Neutrophil (primary cell): ENCODE measurements around the gene MBLAC1.

ENCODE experiments used
- H3K27ac ChIP-seq: fragments of 200-600 bp; sonication (generic); 2 replicates; pipeline ENCODE4 v1.5.1; 2016; ENCODE audit warnings: mild to moderate bottlenecking, moderate library complexity
- H3K27me3 ChIP-seq: fragments of 200-600 bp; sonication (generic); 2 replicates; pipeline ENCODE4 v1.6.0; 2016; ENCODE audit warnings: mild to moderate bottlenecking
- H3K36me3 ChIP-seq: fragments of 200-600 bp; sonication (generic); 2 replicates; pipeline ENCODE4 v1.5.1; 2017
- H3K4me1 ChIP-seq, 2 experiments: fragments of 200-600 bp in 1 of 2; sonication (generic) in 1 of 2; 1 replicate in 1 of 2; 2 replicates in 1 of 2; pipeline versions ENCODE4 v1.5.1 to v1.6.1; 2013 to 2016; ENCODE audit warnings: low read depth in 1 of 2, low read length in 1 of 2, mild to moderate bottlenecking in 1 of 2, moderate library complexity in 1 of 2; ENCODE audit not compliant: control insufficient read depth in 1 of 2, insufficient read depth in 1 of 2
- H3K4me3 ChIP-seq, 2 experiments: fragments of 200-600 bp in 1 of 2; sonication (generic) in 1 of 2; 1 replicate in 1 of 2; 2 replicates in 1 of 2; pipeline ENCODE4 v1.5.1; 2013 to 2016; ENCODE audit warnings: low read depth in 1 of 2, low read length in 1 of 2, mild to moderate bottlenecking in 1 of 2, moderate library complexity in 1 of 2
- H3K9me3 ChIP-seq: fragments of 200-600 bp; sonication (generic); 2 replicates; pipeline ENCODE4 v1.5.1; 2016
- TF ChIP-seq, protein P1 (sequence below): fragments of 200-600 bp; sonication (generic); IDR thresholded peaks from 2 replicates; pipeline ENCODE4 v1.5.1; 2016; ENCODE audit warnings: antibody characterized with exemption

MBLAC1 gene

DNA sequence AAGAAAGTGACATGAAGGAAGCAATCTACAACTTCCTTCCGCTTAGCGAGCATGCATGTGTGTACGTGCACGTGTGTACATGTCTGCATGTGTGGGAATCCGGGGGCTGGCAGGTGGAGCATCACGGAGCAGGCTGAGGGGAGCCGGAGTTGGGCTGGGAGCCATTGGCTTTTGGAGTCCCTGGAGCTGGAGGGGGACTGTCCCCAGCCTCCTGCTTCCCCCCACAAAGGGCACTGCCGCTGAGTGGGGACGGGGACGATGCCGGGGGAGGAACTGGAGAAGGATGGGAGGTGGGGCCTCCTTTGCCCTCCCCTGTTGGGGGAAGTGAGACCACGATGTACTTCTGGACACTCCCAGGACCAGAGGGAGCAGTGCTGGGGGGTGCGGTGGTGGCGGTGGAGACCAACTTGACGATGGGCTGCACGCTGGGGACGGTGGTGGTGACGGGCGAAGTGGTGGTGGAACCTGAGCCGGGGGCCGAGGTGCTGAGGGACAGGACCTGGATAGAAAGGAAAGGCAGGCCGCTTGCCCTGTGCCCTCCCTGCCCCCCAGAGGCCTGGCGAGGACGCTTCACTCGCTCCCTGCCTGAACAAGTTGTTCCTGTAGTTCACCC lies 19.5 kb upstream of the MBLAC1 start:
- H3K4me3 ChIP-seq, result no peak overlapping the region

DNA sequence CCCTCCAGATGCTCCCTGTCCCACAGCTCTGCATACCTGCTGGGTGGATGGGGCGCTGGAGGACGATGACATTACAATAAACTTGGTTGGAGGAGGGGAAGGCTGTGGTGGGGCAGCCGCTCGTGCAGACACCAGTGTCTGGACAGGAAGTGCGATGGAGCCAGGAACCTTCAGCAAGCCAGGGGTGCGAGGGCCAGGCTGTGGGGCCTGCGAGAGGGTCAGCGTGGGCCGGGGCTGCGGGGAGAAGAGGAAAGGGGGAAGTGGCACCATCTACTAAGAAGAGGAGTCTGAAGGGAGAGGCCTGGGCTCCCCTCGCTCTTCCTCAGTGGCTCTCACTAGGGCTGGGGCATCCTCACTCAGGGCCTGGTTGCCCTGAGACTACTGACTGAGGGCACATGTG lies 18.9 kb upstream of the MBLAC1 start:
- Histone ChIP-seq H3K27ac (no peak overlapping the region), H3K4me3 (no peak overlapping the region), H3K36me3 (peaks cover 75% of the 10 kb centered on the region), H3K9me3 (no peaks in the 10 kb centered on the region), H3K27me3 (no peaks in the 10 kb centered on the region), H3K4me1 (no peaks in the 10 kb centered on the region)
- TF ChIP-seq, protein P1, sequence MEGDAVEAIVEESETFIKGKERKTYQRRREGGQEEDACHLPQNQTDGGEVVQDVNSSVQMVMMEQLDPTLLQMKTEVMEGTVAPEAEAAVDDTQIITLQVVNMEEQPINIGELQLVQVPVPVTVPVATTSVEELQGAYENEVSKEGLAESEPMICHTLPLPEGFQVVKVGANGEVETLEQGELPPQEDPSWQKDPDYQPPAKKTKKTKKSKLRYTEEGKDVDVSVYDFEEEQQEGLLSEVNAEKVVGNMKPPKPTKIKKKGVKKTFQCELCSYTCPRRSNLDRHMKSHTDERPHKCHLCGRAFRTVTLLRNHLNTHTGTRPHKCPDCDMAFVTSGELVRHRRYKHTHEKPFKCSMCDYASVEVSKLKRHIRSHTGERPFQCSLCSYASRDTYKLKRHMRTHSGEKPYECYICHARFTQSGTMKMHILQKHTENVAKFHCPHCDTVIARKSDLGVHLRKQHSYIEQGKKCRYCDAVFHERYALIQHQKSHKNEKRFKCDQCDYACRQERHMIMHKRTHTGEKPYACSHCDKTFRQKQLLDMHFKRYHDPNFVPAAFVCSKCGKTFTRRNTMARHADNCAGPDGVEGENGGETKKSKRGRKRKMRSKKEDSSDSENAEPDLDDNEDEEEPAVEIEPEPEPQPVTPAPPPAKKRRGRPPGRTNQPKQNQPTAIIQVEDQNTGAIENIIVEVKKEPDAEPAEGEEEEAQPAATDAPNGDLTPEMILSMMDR, result no peak

More for the DNA sequence above, 19.5 kb upstream of the MBLAC1 start:
- Histone ChIP-seq H3K27me3 (no peaks in the 10 kb centered on the region), H3K36me3 (peaks cover 68% of the 10 kb centered on the region), H3K4me1 (peaks cover 0 to under 1% of the 10 kb centered on the region in 2 experiments), H3K27ac (no peak overlapping the region), H3K9me3 (no peaks in the 10 kb centered on the region)
- TF ChIP-seq, protein P1, result no peak

DNA sequence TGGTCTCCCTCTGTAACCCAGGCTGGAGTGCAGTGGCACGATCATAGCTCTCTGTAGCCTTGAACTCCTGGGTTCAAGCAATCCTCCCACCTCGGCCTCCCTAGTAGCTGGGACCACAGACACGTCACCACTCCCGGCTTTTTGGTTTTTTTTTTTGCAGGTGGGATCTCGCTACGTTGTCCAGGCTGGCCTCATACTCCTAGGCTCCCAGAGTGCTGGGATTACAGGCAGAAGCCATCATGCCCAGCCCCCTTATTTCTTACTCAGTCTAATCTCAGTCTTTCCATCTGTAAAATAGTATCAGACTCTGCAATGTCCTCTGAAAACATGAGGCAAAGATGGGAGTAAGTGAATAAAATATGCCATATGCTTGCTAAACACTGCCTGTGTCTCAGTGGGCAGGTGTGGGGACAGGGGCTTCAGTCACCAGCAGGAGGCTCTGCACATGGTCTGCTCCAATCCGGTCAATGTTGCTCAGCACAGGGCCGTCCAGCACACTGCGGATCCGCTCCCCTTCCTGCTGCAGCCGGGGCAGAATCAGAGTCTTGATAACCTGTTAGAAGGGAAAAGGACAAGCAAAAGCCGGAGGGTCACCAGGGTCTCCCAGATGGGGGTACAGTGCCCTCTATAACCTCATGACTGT lies 17.1 kb upstream of the MBLAC1 start:
- H3K36me3 ChIP-seq, result peaks cover 87% of the 10 kb centered on the region
- no peaks in the 10 kb centered on the region for H3K9me3 ChIP-seq
- TF ChIP-seq, protein P1, result no peak
- no peak overlapping the region for H3K27ac ChIP-seq
- no peak overlapping the region for H3K4me3 ChIP-seq
- H3K4me1 ChIP-seq, result no peaks in the 10 kb centered on the region
- no peaks in the 10 kb centered on the region for H3K27me3 ChIP-seq

DNA sequence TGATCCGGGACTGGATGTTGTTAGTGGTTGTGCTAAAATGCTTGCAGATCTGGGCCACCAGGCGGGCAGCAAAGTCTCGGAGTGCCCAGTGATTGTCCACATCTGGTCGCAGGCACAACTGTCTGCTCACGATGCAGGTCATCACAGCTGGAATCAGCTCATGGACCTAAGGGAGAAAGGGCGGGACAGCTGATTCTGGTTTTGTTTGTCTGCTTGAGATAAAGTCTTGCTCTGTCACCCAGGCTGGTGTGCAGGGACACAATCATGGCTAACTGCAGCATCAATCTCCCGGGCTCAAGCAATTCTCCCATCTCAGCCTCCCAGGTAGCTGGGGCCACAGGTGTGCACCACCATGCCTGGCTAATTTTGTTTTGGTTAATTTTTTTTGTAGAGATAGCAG lies 15.6 kb upstream of the MBLAC1 start:
- Histone ChIP-seq H3K9me3 (no peaks in the 10 kb centered on the region), H3K4me3 (no peak overlapping the region), H3K27ac (no peak overlapping the region), H3K4me1 (no peaks in the 10 kb centered on the region), H3K27me3 (no peaks in the 10 kb centered on the region), H3K36me3 (peaks cover 75% of the 10 kb centered on the region)
- TF ChIP-seq, protein P1, result no peak

DNA sequence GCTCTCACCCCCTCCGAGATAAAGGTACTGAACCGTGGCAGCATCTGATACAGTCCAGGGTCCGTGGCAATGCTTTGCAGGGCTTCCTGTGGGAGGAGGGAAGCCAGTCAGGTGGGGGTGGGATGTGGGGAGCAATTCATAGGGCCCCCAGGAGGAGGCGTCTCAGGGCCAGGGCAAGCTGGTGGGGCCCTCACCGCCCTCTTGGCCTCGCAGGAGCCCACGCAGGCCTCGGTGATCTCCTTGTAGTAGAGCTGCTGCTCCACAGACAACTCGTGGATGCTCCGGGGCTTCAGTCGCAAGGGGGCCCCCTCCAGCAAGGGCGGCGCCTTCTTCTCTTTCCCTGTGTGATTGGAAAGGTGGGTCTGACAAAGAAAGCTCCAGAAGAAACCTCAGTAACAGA lies 14.9 kb upstream of the MBLAC1 start:
- Histone ChIP-seq H3K27me3 (no peaks in the 10 kb centered on the region), H3K4me1 (no peaks in the 10 kb centered on the region), H3K4me3 (no peak overlapping the region), H3K27ac (no peak overlapping the region), H3K9me3 (no peaks in the 10 kb centered on the region), H3K36me3 (peaks cover 67% of the 10 kb centered on the region)
- TF ChIP-seq, protein P1, result no peak
